ENCODE measurements around the gene ACBD3.

Gene ACBD3

DNA sequence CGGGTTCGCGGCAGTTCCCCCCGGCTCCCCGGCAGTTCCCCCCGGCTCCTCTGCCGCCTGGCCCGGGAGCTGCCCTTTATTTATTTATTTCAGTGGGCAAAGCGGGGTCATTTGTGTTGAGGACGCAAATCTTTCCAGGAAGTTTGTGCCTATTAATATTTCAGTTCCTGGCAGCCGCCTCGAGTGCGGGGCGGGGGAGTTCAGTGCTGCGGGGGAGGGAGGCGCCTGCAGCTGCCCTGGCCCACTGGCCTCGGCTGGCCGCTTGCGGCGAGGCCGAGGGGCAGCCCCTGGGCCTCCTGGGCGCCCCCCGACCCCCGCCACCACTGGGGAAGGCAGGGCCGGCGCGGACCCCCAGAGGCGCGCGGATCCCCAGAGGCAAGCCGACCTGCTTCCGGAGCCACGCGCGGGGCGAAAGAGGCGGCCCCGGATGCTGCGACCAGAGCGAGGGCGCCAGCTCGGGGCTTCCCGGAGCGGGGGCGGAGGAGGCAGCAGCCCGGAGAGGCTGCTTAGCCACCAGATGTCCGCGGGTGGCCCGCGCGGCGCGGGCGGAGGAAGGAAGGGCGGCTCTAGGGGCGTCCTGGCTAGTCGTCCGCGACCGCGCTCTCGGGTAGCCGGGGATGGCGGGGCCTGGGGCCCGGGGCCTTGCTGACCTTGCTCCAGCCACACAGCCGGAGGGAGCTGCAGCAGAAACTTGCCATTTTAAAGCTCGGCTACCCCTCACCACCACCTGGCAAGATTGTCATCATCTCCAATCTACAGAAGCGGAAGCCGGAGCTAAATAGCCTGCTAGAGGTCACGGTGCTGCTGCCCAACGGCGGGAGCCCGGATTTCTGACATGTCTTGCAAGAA lies 76.1 kb downstream of the ACBD3 start:
- no peak for DNase-seq

DNA sequence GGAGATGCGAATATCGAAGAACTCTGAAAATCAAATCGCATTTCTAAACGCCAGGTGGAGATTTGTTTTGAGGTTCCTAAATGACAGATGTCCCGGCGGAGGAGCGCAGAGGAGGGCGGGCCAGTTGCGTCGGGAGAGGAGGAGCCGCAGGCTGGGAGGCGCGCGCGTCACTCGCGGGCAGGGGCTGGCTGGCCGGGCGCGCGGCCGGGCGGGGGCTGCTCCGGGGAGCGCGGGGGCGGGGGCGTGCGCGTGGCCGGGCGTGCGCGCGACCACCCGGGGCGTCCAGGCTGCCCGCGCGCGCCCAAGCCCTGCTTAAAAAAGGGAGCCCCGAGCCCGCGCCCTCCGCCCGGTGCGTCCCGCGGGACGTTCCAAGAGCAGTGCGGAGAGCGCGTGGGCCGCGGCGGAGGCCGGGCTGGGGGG lies 76.7 kb downstream of the ACBD3 start:
- DNase-seq = peak; percentile 64

DNA sequence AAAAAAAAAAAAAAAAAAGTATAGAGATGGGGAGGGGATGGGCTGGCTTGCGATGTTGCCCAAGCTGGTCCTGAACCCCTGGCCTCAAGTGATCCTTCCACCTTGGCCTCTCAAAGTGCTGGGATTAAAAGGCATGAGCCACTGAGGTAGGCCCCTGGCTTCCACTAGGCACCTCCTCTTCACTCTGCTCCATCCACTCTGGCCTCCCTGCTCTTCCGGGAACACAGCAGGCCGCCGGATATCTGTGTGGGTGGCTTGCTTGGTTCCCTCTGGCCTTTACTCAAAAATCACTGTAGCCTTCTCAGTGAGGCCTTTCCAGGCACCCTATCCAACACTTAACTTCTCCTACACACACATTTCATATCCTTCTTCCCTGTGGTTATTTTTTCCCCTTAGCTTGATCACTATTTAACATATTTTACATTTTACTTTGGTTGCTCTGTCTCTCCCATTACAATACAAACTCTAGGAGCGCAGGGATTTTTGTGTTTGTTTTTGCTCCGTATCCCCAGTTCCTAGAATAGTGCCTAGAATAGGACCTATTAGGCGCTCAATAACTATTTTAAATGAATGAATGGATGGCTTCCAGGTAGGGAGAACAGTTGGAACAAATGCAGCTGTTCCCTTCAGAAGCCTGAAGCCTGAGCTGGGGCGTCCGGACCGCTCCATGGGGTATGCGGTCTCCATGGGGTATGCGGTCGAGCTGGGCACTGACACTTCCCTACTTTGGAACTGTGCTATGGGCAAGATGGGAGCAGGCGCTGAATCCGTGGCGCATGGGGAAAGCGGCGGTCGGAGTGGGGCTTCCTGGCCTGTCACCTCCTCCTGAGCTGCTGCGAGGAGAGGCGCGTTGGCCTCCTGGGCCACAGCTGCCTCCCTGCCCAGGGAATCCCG lies 77.4 kb downstream of the ACBD3 start:
- no peak for DNase-seq

DNA sequence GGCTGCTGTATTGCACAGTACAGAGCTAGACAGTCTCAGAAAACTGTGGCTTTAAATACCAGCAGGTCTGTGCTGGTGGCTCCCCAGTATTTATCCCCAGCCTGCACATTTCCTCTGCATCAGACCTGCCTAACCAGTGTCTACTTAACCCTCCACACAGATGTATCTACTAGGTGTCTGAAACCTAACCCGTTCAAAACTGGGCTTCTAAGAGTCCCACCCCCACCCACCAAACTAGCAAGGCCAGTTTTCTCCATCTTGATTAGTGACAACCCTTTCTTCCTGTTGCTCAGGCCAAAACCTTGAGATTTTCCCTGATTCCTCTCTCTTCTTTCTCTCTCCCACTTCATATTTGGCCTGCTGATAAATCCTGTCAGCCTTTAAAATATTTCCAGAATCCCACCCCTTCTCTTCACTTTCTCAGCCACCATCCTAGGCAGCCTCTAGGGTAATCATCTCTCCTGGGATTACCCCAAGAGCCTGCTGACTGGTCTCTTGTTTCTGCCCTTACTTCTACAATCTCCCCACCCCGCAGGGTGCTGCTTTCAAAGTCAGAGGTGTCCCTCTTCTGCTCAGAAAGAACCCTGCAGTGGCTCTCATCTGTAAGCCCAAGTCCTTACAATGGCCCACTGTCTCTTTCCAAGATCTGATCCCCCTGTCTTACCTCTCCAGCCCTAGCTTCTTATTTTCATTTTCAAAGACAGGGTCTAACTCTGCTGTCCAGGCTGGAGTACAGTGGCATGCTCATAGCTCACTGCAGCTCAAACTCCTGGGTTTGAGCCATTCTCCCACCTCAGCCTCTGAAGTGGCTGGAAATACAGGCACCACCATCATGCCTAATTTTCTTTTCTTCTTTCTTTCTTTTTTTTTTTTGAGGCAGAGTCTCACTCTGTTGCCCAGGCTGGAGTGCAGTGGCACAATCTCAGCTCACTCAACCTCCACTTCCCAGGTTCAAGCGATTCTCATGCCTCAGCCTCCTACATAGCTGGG lies 78.8 kb downstream of the ACBD3 start:
- no peak for DNase-seq

DNA sequence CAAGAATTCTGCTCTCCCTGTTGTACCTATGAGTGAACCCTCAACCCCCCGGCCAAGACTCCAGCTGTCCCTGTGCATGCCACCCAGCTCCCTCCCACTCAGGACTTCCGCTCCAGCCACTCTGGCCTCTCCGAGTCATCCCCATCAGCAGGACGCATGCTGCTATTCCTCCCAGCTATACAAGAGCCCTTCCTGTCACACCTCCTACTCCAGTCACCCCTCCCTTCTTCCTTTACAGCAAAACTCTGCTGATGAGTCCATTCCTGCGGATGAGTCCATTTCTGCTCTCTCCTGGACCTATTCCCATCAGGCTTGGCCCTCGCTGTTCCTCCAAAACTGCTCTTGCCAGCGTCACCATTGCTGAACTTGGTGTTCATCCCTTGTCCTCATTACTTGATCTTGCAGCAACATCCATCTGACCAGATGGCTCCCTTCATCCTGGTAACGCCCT lies 81.8 kb downstream of the ACBD3 start:
- no peak for DNase-seq

DNA sequence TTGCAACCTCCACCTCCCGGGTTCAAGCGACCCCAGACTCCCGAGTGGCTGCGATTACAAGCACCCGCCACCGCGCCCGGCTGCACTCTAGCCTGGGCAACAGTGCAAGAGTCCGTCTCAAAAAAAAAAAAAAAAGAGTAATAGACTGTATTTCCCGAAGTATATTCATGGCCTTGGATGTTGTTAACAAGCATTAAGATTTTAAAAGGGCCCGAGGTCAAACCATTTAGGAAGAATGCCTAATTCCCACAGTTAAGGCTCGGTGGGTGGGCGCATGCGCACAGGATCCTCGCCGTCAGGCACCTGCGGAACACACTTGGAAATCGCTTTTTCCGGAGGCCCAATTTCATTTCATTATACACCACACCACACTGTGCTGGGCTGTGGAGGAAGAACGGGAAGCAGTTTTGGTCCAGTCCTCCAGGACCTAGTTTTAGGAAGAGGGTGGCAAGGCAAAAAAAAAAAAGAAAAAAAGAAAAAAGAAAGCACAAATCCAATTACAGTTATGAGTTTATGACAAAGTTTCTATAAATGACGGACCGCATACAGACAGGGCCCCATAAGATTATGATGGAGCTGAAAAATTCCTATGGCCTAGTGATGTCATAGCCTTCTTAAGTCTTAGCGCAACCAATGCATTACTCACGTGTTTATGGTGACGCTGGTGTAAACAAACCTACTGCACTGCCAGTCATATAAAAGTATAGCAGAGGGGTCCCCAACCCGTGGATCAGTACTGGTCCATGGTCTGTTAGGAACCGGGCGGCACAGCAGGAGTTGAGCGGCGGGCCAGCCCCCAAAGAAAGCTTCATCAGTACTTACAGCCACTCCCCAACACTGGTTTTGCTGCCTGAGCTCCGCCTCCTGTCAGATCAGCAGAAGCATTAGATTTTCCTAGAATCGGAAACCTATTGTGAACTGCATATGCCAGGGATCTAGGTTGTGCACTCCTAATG lies 85.8 kb downstream of the ACBD3 start:
- DNase-seq = no peak

GRCh38 chr1:226098870-226099835 lies 87.4 kb downstream of the ACBD3 start:
- DNase-seq = no peak

DNA sequence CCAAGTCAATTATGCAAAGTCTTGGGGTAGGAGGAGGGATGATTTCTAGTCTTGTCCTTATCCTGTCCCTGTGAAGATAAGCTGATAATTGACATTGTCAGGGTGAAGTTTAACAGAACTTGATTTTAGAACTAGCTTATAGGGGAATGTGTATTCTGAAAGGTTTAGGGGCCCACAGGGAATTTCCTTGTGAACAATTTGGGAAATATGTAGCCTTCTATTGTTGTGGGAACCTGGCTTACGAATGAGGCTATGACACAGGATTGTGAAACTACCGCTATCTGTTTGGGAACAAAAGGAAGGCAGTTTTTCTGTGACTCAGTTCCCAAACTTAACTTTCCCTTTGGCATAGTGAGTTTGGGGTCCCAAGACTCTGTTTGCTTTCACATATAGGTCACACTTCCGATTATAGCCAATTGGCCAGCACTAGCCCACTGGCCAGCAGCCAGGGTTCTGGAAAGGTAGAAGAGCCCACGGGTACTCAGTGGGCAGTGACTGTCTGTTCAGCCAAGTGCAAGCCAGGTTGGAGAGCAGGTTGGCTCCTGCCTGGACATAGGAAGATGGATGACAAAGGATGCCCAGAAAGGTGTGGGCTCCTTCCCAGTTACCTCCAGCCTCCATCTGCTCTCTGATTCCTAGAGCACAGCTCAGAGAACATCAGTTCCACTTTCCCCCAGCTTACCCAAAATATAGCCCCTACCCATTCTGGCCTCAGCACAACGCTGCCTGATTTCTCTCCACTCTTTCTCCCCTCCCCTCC lies 88.5 kb downstream of the ACBD3 start:
- no peak for DNase-seq

- DNase-seq = no peak
These were observed 91.3 kb downstream of the ACBD3 start for GRCh38 chr1:226095286-226095685.

All from NCI-H1105 (cell line).